Activated CD8-positive, alpha-beta memory T cell treated with anti-CD3 and anti-CD28 coated beads, Interleukin-2, amount 50 U/mL, for 1 hour (primary cell): ENCODE results near the gene NGFR.
"Not testable (repeated sequence)": the region's sequence is repeated elsewhere in the genome, so short reads cannot be mapped to it uniquely, and the experiment has no call there.

Source experiments
- DNase-seq: peaks from one replicate; pipeline ENCODE4 v3.0.0-alpha.2; 2020; ENCODE audit errors: extremely low read depth

NGFR gene

DNA sequence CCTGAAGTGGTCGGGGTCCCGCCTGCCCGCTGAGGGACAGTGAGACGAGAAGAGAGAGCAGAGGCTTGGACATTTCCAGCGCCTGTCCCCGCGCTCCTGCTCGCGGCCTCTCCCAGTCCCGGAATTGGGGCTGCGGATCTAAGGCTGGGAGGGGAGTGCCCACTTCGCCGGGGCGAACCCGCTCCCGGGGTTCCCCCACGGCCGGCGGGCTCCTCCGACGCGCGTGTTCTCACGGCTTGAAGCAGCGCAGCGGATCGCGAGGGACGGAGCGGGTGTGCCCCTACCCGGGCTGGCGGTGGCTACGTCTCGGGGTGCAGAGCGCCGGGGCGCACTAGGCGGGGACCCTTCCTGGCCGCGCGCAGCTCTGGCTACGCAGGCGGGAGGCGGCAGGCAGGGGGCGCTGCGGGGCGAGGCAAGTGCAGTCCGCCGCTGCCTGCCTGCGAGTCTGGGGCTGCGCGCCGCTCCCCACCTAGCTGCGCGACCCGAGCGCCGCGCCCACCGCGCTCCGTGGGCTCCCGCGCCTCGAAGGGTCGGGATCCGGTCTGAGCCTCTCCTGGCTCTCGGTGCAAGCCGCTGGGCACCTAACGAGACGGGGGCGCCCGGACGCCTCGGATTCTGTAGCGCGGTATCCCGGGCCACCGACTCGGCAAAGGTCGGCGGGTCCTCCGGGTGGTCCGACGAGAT is 1.2 kb downstream of the NGFR start:
- DNase-seq = peak; percentile 53

DNA sequence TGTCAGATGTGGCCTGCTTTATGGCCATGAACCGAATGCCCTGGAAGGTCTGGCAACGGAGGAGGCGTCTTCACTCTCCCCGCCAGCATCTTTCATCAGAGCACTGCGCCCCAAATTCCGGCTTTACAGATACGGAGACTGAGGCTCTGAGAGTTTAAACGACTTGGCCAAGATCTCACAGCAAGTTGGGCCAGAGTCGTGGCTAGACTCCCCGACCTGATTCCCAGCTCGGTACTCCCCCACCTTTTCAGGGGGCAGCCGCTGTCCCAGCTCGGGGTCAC is 1.7 kb downstream of the NGFR start:
- no peak for DNase-seq

DNA sequence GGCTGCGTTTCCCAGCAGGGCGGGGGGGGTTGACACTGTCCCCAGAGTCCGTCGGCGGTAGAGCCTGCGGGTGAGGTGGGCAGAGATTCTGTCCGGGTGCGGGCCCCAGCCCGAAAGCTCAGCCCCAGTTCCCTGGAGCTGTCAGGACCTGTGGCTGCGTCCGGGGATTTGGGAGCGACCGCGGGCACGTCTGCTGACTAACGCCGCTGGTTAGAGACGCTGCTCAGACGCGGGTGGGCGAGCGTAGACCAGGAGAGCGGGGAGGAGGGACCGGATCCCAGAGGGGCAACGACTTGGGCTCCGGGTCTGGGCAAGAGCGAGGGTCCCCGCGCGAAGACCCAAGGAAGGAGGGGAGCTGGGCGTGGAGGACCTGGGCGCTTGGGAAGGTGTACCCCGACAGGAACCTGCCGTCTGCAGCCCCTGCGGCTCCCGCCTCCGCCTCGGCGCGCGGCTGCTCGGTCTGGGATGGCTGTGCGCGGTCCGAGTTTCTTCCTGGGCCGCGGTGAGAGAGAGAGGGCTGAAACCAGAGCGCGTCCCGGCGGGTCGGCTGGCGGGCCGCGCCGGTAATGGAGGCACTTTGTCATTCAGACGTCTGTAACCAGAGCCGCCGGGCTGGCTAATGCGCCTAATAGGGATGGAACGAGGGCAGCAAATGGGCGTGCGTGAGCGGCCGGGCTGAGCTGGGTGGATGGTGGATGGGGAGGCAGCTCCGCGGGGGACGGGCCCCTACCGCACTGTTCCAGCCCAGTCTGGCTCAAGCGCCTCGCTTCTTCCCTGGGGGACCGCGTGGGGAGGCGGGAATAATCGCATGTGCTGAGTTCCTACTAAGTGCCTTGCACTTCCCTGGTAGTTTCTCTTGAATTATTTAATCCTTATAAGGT is 2.3 kb downstream of the NGFR start:
- no peak for DNase-seq

DNA sequence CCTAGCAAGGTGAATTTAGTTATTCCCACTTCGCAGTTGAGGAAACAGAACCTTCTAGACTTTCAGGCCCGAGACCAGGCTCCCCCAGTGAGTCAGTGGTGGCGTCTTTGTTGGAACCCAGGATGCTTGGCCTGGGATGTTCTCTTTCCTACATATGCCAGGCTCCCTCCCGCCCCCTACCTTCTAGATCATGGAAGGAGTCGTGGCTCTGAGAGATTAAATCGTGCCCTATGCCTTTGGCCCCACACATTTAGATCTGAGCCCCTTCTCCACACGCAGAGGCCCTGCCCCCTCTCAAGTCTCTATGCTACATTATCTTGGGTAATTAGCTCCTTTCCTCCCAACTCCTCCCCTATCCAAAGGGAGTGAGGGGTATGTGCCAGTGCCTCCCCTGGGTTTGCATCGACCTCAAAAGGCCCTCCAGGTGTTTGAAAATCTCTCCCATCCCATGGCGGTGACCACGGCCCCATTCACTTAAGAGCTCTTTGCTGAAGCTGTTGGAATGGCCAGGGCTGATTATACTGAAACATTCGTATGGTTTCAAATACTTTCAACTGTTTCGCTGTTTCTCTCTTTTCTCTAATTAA is 3.0 kb downstream of the NGFR start:
- no peak for DNase-seq

DNA sequence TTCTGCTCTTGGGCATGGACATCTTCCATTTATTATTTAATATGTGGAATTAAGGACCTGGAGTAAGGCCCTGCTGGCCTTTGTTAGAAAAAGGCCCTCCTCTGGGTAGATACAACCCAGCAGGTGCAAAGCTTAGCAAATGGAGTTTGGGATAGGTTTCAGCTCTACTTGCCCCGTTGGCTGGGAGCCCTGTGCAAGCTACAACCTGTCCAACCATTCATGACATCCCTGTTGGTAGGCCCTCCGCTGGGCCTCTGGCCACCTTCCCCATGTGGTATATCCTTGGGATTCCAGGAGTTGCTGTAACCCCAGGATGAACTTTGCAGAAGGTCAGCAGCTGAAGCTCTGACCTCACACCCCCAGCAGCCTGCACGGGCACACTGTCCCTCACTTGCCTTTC is 6.4 kb downstream of the NGFR start:
- no peak for DNase-seq

DNA sequence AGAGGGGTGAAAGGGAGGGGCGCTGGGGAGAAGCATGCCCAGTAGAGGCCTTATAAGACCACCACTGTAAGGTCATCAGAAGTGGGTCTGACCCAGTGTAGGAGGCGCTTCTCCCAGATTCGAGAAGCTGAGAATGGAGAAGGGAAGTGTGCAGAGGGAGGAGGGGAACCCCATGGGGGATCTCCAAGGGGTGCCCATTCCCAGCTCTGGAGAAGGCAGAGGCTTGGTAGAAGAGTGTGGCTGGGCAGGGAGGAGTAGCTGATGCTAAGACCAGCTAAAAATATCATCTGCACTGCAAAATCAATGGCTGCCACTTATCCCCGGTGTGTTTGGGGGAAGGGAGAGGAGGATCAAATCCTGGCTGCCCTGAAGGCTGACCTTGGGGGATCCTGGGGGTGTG is 7.2 kb downstream of the NGFR start:
- DNase-seq = no peak

DNA sequence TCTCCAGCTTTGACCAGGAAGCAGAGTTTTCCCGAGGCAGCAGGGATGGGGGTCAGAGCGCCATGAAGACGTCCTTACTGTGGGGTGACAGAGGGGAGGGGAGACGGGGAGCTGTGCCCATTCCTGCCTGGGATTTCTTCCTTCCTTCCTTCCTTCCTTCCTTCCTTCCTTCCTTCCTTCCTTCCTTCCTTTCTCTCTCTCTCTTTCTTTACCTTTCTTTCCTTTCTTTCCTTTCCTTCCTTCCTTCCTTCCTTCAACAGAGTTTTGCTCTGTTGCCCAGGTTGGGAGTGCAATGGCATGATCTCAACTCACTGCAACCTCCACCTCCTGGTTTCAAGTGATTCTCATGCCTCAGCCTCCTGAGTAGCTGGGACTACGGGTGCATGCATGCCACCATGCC is 7.6 kb downstream of the NGFR start:
- DNase-seq = not testable (repeated sequence)

DNA sequence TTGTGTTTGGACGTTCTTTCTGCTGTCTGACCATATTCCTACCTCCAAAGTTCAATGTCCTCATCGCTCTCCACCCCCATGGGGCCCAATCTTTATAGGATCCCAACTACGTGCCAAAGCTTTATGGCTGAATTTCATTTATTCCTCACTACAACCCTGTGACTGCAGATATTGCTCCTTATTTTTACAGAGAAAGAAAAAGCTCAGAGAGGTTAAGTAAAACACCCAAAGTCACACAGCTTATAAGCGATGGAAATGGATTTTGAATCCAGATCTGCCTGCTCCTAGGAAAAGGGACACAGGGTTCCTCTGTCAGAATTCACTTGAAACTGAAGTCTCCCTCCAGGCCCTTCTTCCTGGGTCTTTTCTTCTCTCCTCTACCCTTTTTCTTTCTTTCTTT is 9.3 kb downstream of the NGFR start:
- no peak for DNase-seq

DNA sequence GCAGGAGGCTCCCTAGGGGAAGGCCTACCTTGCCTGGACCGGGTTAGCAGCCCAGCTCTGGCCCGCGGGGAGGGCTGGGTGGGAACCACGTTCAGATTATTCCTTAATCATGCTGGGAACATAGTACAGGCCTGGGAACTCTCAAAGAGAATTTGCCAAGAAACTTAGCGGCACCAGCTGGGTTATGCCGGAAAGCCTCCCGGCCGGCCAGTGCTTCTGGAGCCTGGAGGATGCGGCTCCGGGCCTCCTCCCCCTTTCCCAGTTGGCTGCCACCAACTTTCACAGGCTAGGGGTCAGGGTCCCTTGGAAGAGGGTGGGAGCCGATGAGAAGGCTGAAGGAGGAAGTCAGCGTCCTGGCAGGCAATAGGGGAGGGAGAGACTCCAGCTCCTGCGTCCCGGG is 10.8 kb downstream of the NGFR start:
- DNase-seq = no peak

DNA sequence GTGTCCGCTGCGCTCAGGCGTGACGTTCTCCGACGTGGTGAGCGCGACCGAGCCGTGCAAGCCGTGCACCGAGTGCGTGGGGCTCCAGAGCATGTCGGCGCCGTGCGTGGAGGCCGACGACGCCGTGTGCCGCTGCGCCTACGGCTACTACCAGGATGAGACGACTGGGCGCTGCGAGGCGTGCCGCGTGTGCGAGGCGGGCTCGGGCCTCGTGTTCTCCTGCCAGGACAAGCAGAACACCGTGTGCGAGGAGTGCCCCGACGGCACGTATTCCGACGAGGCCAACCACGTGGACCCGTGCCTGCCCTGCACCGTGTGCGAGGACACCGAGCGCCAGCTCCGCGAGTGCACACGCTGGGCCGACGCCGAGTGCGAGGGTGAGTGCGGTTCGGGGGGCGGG is 11.2 kb downstream of the NGFR start:
- no peak for DNase-seq

DNA sequence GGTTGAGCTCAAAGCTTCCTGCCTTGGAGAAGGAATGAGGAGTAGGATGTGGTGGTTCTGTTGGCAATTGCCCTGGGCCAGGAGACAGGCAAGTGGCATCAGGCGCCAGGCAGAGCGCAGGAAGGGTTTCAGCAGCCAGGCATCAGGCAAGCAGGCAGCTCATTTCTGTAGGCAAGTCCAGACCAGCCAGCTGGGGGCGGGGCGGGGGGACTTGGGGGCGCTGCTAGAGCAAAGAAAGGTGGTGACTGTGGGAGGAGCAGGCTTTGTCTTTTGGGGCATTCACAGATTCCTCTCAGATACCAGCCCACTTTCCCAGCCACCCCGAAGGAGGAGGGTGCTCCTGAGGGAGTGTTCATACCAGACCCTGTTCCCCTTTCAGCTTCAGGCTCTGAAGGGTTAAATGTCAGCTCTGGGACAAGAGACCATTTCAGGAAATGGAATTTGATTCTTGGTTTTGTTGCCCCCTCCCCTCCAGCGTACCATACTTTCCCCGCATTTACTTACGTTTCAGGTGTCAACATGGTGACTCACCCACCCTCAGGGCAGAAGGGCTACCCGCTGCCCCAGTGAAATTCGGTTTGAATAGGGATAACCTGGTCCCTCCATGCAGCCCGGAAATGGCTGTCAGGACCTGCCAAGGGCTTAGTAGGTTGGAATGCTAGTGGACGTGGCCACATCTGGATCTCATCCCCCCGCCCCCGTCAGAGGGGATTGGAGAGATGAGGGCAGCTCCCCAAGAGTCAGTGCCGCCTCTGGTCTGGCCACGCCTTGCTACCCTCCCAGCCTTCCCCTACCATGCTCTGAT is 13.2 kb downstream of the NGFR start:
- DNase-seq = no peak

DNA sequence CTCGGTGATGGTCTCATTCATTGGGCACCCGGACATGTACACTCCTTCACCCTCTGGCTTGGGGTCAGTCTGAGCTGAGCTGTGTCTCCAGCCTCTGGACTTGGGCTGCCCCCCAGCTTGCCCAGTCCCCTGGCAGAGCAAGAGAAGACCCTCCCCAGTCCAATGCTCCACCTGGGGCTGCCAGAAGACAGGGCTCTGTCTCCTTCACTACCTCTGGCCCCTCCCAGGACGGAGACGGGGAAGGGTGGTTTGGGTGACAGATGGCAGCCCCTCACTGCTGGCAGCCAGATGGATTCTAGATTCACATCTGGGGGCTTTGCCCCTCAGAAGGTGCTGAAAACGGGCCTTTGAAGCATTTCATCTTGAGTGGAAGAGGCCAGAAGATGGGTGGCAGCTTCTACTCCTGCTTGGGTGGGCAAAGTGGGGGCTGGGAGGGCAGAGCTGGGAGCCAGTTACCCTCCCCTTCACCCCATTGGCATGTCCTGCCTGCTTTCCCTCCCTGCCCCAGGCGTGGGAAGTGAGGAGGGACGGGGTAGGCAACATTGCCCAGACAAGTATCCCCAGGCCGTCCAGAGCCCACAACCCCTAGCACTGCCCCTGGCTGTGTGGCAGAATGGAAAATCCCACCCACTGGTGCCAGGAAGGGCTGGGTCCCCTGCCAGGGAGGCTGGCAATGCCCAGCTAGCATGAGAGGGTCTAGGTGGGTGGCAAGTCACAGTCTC is 13.9 kb downstream of the NGFR start:
- no peak for DNase-seq

DNA sequence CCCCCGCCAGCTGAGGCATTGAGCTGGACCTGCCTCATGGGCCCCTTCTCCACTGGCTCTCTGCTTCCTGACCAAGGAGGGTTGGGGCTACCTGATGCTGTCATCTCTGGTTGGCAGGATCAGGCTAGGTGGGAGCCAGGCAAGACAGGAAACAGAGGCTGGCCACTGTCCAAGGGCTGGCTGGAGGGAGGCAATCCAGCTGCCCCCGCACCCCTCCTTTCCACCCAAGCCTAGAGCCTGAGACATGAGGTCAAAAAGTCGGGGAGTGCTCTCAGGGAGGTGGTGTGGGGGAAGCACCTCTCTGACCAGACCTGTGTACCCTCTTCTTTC is 14.5 kb downstream of the NGFR start:
- DNase-seq = no peak

DNA sequence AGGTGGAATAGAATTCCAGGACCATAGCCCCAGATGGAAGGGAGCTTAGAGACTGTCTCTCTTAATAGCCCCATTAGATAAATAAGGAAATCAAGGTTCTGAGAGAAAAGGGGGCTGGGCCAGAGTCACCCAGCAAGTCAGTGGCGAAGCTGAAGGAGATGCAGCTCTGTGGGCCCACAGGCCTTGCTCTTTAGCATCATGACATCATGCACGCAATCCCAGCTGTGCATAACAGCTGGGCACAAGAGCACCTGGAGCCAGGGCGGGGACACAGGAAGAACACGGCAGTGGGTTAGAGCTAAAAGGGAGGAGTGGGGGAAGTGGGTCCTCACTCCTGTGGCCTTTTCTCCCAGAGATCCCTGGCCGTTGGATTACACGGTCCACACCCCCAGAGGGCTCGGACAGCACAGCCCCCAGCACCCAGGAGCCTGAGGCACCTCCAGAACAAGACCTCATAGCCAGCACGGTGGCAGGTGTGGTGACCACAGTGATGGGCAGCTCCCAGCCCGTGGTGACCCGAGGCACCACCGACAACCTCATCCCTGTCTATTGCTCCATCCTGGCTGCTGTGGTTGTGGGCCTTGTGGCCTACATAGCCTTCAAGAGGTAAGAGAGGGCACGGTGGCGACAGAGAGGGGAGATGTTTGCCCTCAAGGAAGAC is 15.1 kb downstream of the NGFR start:
- no peak for DNase-seq

DNA sequence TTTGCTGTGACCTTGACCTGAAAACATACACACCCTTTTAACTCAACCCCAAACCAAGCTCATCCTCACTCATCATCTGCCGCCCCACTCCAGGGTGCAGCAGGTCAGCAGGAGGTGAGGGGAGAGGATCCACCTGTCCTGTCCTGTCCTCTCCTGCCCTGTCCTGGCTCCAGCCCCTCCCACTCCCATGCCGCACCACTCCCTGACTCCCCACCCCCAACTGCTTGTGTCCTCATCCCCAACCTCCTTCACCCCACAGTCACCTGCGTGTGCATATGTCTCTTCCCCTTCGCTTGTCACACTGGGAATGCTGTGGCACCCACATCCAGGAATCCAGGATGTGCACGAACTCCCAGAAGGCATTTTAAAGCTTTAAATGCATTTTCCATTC is 15.6 kb downstream of the NGFR start:
- no peak for DNase-seq

DNA sequence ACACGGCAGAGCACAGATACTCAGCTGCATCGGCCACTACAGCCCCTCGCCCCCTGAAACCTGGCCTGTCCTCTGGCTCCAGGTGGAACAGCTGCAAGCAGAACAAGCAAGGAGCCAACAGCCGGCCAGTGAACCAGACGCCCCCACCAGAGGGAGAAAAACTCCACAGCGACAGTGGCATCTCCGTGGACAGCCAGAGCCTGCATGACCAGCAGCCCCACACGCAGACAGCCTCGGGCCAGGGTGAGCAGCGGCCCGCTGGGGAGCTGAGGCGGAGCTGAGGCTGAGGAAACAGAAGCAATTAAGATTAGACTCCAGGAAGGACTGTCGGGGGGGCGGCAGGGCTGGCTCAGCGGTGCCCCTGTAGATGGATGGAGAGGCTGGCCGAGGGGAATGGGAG is 16.7 kb downstream of the NGFR start:
- no peak for DNase-seq

DNA sequence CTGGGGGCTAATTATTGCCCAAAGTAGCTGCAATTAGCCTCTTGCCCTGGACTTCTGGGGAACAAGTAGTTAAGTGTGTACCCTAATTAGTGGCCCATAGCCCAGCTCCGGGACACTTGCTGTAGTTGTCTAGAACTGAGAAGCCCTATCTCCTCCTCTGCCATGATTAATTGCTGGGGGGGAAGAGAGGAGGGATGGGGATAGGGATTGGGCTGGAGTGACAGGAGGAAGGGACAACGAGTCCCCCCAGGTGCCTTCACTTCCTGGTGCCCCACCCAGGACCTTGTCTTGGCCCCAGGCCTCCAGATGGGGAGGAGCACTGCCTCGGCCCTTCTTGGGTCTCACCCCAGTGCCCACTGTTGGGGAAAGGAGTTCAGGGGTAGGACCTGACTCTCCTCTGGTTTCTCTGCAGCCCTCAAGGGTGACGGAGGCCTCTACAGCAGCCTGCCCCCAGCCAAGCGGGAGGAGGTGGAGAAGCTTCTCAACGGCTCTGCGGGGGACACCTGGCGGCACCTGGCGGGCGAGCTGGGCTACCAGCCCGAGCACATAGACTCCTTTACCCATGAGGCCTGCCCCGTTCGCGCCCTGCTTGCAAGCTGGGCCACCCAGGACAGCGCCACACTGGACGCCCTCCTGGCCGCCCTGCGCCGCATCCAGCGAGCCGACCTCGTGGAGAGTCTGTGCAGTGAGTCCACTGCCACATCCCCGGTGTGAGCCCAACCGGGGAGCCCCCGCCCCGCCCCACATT is 17.4 kb downstream of the NGFR start:
- DNase-seq = no peak

DNA sequence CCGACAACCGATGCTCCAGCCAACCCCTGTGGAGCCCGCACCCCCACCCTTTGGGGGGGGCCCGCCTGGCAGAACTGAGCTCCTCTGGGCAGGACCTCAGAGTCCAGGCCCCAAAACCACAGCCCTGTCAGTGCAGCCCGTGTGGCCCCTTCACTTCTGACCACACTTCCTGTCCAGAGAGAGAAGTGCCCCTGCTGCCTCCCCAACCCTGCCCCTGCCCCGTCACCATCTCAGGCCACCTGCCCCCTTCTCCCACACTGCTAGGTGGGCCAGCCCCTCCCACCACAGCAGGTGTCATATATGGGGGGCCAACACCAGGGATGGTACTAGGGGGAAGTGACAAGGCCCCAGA is 17.9 kb downstream of the NGFR start:
- DNase-seq = no peak

DNA sequence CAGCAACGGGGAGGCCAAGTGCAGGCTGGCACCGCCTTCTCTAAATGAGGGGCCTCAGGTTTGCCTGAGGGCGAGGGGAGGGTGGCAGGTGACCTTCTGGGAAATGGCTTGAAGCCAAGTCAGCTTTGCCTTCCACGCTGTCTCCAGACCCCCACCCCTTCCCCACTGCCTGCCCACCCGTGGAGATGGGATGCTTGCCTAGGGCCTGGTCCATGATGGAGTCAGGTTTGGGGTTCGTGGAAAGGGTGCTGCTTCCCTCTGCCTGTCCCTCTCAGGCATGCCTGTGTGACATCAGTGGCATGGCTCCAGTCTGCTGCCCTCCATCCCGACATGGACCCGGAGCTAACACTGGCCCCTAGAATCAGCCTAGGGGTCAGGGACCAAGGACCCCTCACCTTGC is 18.5 kb downstream of the NGFR start:
- no peak for DNase-seq

DNA sequence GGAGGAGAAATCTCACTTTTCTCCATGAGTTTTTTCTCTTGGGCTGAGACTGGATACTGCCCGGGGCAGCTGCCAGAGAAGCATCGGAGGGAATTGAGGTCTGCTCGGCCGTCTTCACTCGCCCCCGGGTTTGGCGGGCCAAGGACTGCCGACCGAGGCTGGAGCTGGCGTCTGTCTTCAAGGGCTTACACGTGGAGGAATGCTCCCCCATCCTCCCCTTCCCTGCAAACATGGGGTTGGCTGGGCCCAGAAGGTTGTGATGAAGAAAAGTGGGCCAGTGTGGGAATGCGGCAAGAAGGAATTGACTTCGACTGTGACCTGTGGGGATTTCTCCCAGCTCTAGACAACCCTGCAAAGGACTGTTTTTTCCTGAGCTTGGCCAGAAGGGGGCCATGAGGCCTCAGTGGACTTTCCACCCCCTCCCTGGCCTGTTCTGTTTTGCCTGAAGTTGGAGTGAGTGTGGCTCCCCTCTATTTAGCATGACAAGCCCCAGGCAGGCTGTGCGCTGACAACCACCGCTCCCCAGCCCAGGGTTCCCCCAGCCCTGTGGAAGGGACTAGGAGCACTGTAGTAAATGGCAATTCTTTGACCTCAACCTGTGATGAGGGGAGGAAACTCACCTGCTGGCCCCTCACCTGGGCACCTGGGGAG is 19.1 kb downstream of the NGFR start:
- no peak for DNase-seq
